Stimulated activated CD8-positive, alpha-beta memory T cell treated with anti-CD3 and anti-CD28 coated beads, Interleukin-7, amount 100 ng/mL, for 4 hours (primary cell): ENCODE results near the gene SORBS2.

Experiments used
- DNase-seq, 2 donors: peaks; one replicate each; pipeline ENCODE4 v3.0.0-alpha.2; 2020; ENCODE audit warnings: low read depth in 2 of 2

Gene SORBS2

DNA sequence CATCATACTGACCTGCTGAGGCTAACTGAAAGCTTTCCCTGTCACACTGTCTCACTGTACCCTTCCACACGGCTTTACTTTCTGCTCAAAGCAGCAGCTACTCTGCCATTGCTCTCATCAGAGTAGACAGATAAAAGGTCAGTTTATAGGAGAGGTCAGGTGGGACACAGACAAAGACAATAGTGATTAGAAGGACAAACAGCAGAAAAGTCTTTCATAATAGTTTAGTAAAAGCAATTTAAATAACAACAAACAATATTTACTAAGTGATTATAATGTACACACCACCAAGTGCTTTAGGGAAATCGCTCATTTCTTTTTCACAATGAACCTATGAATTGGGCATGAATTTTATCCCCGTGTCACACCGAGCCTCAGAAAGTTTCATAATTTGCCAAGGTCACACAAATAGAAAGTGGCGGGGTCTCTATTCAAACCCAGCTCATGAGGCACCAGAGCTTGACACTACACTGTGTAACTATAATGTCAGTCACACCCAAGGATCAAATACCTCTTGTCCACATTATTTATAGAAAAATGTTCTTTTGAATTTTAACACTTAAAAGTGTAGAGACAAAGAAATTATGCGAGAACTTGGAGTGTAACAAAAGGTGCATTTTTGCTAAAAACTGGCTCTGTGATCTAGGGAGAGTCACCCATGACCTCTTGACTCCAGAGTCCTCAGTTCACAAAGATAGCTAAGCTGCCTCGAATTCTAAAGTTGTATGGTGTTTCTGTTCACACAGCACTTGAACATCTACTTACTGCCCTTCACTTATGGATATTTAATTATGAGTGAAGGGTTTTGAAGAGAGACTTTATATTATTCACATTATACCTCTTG lies 24.5 kb upstream of the SORBS2 start:
- DNase-seq, result no peak

DNA sequence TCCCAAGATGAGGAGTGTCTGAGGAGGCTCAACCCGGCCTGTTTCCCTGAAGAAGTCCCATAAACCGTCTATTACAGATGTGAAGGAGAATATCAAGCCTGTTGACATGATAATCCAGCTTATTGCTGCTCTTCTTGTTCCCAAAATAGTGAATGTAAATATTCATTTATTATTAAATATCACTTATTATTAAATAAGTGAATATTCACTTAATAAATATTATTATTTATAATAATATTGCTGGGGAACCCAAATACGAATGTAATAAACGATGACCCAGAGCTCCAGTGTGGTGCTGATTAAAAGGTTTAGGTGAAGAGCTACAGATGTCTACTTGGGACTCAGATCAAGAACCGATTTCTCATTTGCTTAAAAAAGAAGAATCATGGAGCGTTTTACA lies 23.8 kb upstream of the SORBS2 start:
- DNase-seq, result no peak

DNA sequence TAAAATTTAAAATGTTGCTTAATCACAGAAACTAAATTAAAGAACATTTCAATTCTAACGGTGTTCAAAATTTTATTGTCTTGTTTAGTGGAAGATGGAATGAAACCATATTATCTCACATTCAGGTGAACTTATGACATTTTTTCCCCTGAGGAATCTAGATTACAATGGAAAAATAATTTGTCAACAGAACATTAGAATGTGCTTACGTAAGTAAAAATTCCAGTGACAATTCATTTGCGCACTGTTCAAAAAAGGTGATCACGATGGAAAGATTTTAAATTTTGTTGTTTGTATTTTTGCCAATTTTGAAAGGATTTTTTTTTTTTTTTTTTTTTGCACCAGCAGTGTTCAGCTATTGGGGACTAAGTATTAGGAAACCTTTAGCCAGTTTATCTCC lies 23.3 kb upstream of the SORBS2 start:
- DNase-seq, result no peak

DNA sequence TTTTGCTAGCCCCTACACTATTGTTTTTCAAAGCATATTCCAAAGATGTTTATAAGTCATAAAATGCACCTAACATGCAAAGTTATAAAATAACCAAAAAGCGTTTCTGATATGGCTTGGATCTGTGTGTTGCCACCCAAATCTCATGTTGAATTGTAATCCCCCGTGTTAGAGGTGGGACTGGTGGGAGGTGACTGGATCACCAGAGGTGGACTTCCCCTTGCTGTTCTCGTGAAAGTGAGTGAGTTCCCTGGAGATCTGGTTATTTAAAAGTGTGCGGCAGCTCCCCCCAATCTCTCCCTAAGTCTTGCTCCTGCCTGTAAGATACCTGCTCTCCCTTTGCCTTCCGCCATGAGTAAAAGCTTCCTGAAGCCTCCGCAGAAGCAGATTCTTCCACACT lies 22.8 kb upstream of the SORBS2 start:
- DNase-seq, result no peak

DNA sequence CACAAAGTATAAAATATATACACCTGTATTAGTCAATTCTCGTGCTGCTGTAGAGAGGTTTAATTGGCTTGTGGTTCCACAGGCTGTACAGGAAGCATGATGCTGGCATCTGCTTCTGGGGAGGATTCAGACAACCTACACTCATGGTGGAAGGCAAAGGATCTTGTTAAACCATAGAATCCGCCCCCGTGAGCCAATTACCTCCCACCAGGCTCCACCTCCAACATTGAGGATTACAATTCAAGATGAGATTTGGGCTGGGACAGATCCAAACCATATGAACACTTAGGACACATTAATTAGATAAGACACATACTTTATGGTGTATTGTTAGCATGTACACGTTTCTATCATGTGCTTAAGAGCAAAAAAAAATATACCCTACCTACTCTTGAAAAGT lies 22.1 kb upstream of the SORBS2 start:
- no peak for DNase-seq

DNA sequence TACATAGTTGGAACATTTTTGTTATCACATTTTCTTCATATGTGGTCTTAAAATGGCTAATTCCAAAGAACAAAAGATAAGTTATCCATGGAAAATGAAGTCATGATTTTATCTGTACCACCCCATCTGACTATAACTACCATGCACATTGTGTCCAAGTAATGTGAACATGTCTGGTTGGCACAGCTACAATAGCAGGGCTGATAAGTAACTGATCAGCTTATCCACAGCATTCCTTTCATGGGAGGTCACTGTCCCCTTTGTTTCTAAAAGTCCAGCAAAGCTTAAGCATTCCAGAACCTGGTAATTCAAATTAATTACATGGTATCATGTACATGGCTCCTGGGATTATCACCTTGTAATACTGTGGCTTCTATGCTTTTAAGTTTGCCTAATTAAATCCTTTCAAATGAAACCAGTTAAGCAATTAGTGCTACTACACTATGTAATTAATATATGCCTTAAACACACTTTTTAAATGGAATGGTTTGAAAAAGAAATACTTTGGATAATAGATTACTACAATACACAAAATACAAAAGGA lies 21.1 kb upstream of the SORBS2 start:
- DNase-seq, result no peak

GRCh38 chr4:185831125-185831815 lies 19.3 kb upstream of the SORBS2 start:
- no peak for DNase-seq

DNA sequence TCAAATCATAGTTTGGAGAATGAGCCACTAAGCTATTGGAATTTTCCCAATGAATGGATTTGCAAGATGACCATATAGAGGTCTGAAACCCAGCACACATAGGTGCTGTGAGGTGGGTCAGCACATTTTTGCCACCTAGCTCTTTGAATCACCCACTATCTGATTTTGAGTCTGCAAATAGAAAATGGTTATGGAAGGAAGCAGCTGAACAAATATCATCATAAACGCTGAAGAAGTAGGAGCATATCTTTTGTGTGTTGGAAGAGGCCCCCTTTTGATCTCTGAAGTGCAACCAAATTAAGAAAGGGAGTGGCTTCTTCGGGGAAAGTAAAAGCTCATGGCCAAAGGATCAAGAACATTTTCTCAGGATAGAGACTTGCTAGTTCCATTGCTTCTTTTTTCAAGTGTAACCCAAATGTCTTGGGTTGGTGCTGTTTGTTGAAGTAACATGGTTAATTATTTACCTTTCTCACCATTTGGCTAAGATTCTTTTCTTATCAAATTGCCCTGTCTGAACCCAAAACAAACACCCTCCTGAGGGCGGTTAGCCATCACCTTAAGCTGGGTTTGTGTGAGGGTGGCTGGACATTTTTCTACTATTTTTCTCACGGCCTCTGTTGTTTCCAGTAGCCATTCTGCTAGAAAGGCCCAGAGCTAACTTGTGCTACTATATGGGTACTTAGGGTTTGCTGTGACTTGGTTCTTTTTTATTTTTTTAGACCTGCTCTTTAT lies 18.4 kb upstream of the SORBS2 start:
- no peak for DNase-seq

- DNase-seq, result no peak
Observed at GRCh38 chr4:185826381-185826780, 14.4 kb upstream of the SORBS2 start.

DNA sequence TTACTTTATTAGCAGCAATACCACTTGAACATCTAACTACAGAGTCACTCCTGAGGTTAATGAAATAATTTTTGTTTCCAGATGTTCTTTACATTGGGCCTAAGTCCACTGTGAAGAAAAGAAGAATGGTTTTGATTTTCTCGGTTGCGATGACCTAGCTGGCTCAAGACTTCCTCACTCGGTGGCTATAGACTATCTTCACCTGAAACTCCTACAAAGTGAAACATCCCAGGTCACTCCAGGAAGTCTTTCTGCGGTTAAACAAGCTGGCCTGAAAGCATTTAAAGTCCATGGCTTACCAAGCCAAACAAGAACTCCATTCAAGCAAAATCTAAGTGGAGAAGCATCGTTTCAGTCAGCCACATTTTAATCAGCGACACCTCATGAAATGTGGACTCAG lies 13.7 kb upstream of the SORBS2 start:
- no peak for DNase-seq

DNA sequence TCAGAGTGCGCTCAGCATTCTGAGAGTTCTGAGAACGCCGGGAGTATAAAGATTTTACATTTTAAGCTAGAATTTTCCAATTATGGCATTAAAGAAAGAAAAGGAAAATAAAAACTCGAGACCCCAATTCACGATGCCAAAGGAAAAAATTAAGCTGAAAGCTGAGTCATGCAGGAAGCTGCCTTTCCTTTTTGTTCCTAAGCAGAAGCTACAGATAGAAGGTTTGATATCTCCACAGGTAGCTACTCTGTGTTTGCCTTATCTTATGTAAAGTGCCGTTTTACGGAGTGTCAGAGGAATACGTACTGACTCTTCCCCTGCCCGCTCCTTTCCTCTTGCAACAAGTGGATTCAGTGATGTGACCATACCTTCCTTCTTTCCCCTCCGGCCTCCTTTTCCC lies 10.8 kb upstream of the SORBS2 start:
- DNase-seq, result no peak

DNA sequence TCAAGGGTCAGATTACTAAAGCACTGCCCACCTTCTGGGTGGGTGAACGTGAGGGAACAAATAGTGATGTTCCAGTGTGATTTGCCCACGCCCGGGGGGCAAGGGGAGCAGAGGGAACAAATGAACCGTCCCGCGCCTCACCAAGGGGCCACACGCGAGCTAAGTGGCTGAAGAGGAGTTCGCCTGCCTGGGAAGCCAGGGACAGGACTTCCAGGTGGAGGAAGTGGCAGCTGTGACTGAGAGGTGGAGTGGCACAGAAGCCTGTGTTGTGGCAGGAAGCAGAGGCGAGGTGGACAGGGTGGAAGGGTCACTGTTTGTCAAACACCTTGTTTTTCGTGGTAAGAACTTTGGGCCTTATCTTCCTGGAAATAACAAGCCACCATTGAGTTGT lies 9.0 kb upstream of the SORBS2 start:
- DNase-seq, result no peak

DNA sequence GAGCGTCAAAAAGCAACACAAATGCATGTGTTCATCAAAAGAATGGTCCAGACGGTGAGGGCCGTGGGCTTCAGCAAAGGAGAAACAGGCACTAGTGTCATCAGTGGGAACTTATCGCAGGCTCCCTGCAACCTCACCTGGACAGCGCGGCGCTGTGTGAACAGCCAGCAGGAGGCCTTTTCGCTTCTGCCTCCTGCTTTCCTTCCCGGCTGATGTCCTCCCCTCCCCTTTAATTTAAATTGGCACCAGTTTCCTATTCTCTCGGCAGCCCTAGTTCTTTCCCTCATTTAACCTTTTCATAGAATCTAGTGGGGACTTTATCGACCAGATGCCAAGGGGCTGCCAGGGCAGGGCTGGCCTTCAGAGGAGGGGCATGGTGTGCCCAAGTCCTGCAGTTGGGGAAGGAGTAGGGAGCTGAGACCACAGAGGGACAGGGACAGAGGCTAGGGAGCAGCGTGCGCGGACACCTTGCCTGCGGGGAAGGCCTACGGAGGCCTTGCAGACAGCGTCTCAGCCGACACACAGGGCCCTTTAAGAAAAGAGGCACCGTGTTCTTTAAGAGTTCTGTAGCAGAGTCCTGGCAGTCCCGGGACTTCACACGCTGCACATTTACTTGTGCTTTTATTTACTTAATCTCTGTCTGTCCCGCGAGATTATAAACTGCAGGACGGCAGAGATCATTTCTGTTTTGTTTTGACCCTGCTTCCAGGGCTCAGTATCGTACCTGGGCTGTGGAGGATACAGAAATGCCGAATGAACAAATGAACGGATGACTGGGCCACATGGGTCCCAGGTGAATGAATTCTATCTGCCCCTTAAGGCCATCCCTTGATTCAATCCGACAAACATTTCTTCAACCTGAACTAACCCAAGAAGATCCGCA lies 8.4 kb upstream of the SORBS2 start:
- DNase-seq, result no peak

- DNase-seq, result no peak
Observed at GRCh38 chr4:185819144-185819543, 7.2 kb upstream of the SORBS2 start.

- no peak for DNase-seq
Observed at GRCh38 chr4:185817403-185817818, 5.4 kb upstream of the SORBS2 start.

DNA sequence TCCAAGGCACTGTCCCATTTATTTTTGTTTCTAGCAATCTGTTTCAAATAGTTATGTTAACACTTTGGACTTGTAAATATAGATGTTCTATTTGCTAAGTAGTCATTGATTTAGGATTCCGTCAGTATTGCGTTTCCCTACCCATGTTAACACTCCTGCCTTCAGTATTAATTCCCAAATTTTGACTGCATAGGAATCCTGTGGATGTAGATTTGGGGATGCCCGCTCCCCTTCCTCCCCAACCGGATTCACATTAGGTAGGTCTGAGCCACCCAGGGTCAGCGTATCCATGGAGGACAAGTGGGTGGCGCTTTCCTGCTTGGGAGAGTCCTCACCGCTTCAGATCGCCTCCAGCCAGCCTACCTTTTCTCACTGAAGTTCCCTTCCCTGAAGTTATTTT lies 1.1 kb upstream of the SORBS2 start:
- DNase-seq, result no peak

DNA sequence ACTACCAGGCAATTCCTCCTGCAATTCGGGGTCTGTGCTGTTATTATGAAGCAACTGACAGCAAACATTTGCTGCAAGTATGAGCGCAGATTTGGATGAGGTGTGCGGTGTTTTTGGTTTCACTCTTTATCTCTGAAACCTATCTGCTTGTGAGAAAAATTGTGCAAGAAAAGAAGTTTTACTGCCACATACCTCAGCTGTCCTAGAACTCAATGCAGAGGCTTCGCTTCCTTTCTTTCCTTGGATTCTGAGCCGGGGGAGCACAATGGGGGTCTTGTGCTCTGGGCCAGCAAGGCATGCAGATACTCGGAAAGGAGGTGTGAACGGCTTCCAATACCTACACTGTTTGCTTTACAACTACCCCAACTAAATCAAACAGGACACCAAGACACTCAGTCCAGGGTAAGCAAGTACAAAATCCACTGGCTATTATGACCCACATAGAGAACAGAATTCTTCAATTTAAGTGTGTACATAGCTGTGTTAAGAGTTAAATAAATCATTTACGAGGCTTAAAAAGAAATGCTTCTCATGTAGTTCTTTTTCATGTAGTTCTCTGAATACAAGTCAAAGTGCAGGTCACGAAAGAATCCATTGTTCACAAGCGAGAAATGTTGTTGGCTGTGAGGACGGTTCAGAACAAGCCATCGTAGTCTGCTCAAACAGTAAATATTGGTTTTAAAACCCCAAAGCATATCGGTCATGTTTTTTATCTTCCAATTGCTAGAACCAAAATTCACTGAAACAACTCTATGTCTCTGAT lies 1.1 kb downstream of the SORBS2 start:
- DNase-seq, result no peak

DNA sequence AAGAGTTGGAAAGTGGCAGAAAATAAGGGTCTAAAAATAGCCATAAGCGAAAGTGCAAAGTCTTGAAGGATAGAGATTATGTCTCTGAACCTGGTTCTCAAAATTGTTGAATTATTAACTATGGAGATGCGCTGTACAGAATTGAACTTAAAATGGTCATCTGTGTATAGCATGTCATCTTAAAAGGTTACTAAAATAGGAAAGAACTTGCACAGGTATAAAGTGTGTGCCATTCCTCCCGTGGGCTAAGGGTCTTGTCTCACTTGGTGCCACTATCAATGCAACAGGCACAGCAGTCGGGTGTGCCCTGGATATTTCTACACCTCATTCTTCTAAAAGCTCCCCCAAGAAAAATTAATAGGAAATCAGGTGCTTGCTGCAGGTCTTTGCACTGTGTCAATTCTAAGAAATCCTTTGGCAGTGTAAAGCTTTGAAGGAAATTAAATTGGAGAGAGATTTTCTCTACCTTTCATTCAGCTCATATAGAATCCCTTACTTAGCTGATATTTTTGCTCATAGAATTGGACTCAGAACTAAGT lies 2.4 kb downstream of the SORBS2 start:
- no peak for DNase-seq

GRCh38 chr4:185809121-185809520 lies 2.9 kb downstream of the SORBS2 start:
- DNase-seq, result no peak

DNA sequence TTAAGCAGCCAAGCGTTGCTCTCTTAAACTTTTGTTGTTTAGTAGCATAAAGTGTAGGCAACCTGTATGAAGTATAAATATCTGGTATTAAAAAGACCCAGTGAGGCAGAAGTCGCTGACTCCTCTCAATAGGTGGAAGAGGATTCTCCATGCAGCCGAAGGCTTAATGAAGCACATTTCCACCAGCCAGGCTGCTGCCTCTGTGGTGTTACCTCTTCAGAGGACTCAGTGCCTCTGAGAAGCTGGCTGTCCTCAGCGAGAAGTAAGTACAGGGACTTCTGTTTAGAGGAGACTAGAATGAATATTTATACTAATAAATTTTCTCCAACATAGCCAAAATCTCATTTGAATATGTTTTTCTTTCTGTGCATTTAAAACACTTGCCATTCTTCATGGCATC lies 6.0 kb downstream of the SORBS2 start:
- no peak for DNase-seq
